Adrenal gland (tissue), 5 donors: ENCODE measurements around the gene C11orf58.

Source experiments
- POLR2A ChIP-seq, 2 donors: fragments of 450-650 bp; IDR thresholded peaks; one replicate each; pipeline ENCODE4 v1.6.1; 2017; ENCODE audit warnings: antibody characterized with exemption in 2 of 2, mild to moderate bottlenecking in 2 of 2, moderate library complexity in 1 of 2
- TF ChIP-seq, protein P1 (sequence below), 6 experiments: fragments of 450-650 bp in 4 of 6; fragments of 200-600 bp in 2 of 6; sonication (generic) in 1 of 6; IDR thresholded peaks; 1 replicate in 5 of 6; 2 replicates in 1 of 6; pipeline versions ENCODE4 v1.5.1 to v1.8.0; 2016 to 2021; ENCODE audit warnings: antibody characterized with exemption in 6 of 6, mild to moderate bottlenecking in 2 of 6, moderate library complexity in 1 of 6
- donor health status: DM: no; HTN: no; CAD: no.

DNA sequence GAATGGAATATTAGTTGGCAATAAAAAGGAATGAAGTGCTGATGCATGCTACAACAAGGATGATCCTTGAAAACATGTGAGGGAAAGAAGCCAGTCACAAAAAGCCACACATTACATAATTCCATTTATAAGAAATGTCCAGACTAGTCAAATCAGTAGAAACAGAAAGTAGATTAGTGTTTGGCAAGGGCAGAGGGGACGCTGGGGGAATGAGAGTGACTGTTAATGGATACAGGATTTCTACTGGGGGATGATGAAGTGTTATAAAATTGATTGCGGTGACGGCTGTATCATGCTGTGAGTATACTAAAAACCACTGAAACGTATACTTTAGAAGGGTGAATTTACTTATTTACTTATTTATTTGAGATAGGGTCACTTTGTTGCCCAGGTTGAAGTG lies 57.9 kb downstream of the C11orf58 start:
- TF ChIP-seq, protein P1, sequence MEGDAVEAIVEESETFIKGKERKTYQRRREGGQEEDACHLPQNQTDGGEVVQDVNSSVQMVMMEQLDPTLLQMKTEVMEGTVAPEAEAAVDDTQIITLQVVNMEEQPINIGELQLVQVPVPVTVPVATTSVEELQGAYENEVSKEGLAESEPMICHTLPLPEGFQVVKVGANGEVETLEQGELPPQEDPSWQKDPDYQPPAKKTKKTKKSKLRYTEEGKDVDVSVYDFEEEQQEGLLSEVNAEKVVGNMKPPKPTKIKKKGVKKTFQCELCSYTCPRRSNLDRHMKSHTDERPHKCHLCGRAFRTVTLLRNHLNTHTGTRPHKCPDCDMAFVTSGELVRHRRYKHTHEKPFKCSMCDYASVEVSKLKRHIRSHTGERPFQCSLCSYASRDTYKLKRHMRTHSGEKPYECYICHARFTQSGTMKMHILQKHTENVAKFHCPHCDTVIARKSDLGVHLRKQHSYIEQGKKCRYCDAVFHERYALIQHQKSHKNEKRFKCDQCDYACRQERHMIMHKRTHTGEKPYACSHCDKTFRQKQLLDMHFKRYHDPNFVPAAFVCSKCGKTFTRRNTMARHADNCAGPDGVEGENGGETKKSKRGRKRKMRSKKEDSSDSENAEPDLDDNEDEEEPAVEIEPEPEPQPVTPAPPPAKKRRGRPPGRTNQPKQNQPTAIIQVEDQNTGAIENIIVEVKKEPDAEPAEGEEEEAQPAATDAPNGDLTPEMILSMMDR (IDR thresholded peaks at IDR 0.05): no peak
- TF ChIP-seq POLR2A (IDR thresholded peaks at IDR 0.05): no peak
